KOPT-K1 (cell line): ENCODE results near the gene MARS1.

Experiments used
- H3K27ac ChIP-seq: fragments of 200-600 bp; sonication (generic); 2 replicates; pipeline ENCODE4 v1.5.1; 2016; ENCODE audit warnings: antibody characterized with exemption, mild to moderate bottlenecking, low read depth, low read length; ENCODE audit not compliant: poor library complexity, severe bottlenecking
- H3K36me3 ChIP-seq: fragments of 200-600 bp; sonication (generic); 2 replicates; pipeline ENCODE4 v1.5.1; 2017; ENCODE audit warnings: antibody characterized with exemption, mild to moderate bottlenecking, low read length, moderate library complexity; ENCODE audit not compliant: insufficient read depth
- H3K9me3 ChIP-seq: fragments of 200-600 bp; sonication (generic); 2 replicates; pipeline ENCODE4 v1.5.1; 2017; ENCODE audit warnings: antibody characterized with exemption, low read length, mild to moderate bottlenecking; ENCODE audit not compliant: insufficient read depth, poor library complexity, severe bottlenecking

Gene MARS1

GRCh38 chr12:57474862-57475261, 13.0 kb upstream of the MARS1 start:
- H3K27ac ChIP-seq, result no peak overlapping the region
- H3K36me3 ChIP-seq, result peaks cover 64% of the 10 kb centered on the region
- H3K9me3 ChIP-seq, result no peaks in the 10 kb centered on the region

- H3K27ac ChIP-seq, result no peak overlapping the region
- peaks cover 57% of the 10 kb centered on the region for H3K36me3 ChIP-seq
- H3K9me3 ChIP-seq, result no peaks in the 10 kb centered on the region
These were observed 12.4 kb upstream of the MARS1 start for GRCh38 chr12:57475271-57476161.

GRCh38 chr12:57476162-57476992, 11.5 kb upstream of the MARS1 start:
- H3K27ac ChIP-seq, result peak overlapping the region; percentile 94
- H3K9me3 ChIP-seq, result no peaks in the 10 kb centered on the region
- H3K36me3 ChIP-seq, result peaks cover 49% of the 10 kb centered on the region

GRCh38 chr12:57476993-57477709, 10.7 kb upstream of the MARS1 start:
- peaks cover 42% of the 10 kb centered on the region for H3K36me3 ChIP-seq
- H3K9me3 ChIP-seq, result no peaks in the 10 kb centered on the region
- peak overlapping the region; percentile 94 for H3K27ac ChIP-seq

GRCh38 chr12:57477710-57478681, 9.9 kb upstream of the MARS1 start:
- peak overlapping the region; percentile 94 for H3K27ac ChIP-seq
- peaks cover 33% of the 10 kb centered on the region for H3K36me3 ChIP-seq
- H3K9me3 ChIP-seq, result no peaks in the 10 kb centered on the region

- Histone ChIP-seq H3K9me3 (no peaks in the 10 kb centered on the region), H3K36me3 (peaks cover 25% of the 10 kb centered on the region), H3K27ac (peak overlapping the region; percentile 94)
These were observed 8.9 kb upstream of the MARS1 start for GRCh38 chr12:57479043-57479375.

- Histone ChIP-seq H3K36me3 (peaks cover 20% of the 10 kb centered on the region), H3K9me3 (no peaks in the 10 kb centered on the region), H3K27ac (peak within 1 kb of the TSS; percentile 94)
These were observed 8.3 kb upstream of the MARS1 start, which contains the start of gene ARHGAP9 for GRCh38 chr12:57479376-57480115. TSS of gene ARHGAP9 (minus strand) at chr12:57479866. CDS start at chr12:57479406, 460 bp downstream.

- no peaks in the 10 kb centered on the region for H3K9me3 ChIP-seq
- H3K27ac ChIP-seq, result peak overlapping the region; percentile 32
- no peaks in the 10 kb centered on the region for H3K36me3 ChIP-seq
These were observed 6.2 kb upstream of the MARS1 start for GRCh38 chr12:57481671-57482070.

GRCh38 chr12:57483466-57483865, 4.4 kb upstream of the MARS1 start:
- no peaks in the 10 kb centered on the region for H3K9me3 ChIP-seq
- H3K27ac ChIP-seq, result no peak overlapping the region

GRCh38 chr12:57485695-57486094, 2.2 kb upstream of the MARS1 start:
- Histone ChIP-seq H3K27ac (no peak overlapping the region), H3K9me3 (no peaks in the 10 kb centered on the region), H3K36me3 (peaks cover 19% of the 10 kb centered on the region)

More at GRCh38 chr12:57483466-57483865, 4.4 kb upstream of the MARS1 start:
- H3K36me3 ChIP-seq, result no peaks in the 10 kb centered on the region

GRCh38 chr12:57487055-57487596, 742 bp upstream of the MARS1 start:
- Histone ChIP-seq H3K27ac (peak overlapping the region; percentile 44), H3K36me3 (peaks cover 33% of the 10 kb centered on the region), H3K9me3 (no peaks in the 10 kb centered on the region)

GRCh38 chr12:57488402-57489156, 711 bp downstream of the MARS1 start:
- Histone ChIP-seq H3K9me3 (no peaks in the 10 kb centered on the region), H3K36me3 (peaks cover 43% of the 10 kb centered on the region)

More at GRCh38 chr12:57488402-57489156, 711 bp downstream of the MARS1 start:
- peak overlapping the region; percentile 76 for H3K27ac ChIP-seq
